Endothelial cell of umbilical vein (primary cell): ENCODE measurements around the gene L3MBTL4. TPM values are rescaled to one million over a fixed set of nuclear protein-coding genes. Genes with fewer than 3 reads are reported as not detected.

Source experiments
- BruUV-seq: library from RNA; stranded (reverse); fragments of 400-500 nt; replicated peaks from 2 replicates; lab custom pipeline; 2021; lab: Mats Ljungman, UMichigan
- CTCF ChIA-PET: fragments of 300-600, 350-600 bp; sonication (Branson Sonifier 250); formaldehyde crosslinking; loops from one replicate; lab custom pipeline; 2021; ENCODE audit warnings: antibody characterized with exemption, inconsistent platforms; lab: Charles Lee
- POLR2A ChIA-PET: fragments of 300-600, 350-600 bp; sonication (Branson Sonifier 250); formaldehyde crosslinking; loops from one replicate; lab custom pipeline; 2021; ENCODE audit warnings: antibody characterized with exemption, inconsistent platforms; lab: Charles Lee
- DNase-seq: peaks from one replicate; pipeline ENCODE4 v3.0.0-alpha.2; 2011; ENCODE audit warnings: low read depth, low spot score
- FAIRE-seq: peaks from 2 replicates; lab custom pipeline; 2011; peaks lifted over from hg19 to GRCh38; lab: Jason Lieb, UNC
- H2AFZ ChIP-seq: 2 replicates; pipeline ENCODE4 v1.6.0; 2012; ENCODE audit warnings: low read depth, low read length, control low read depth, inconsistent platforms
- H3K27ac ChIP-seq: 2 replicates; pipeline ENCODE4 v1.5.1; 2011; ENCODE audit warnings: low read depth, mild to moderate bottlenecking, control low read depth, low read length, moderate library complexity; ENCODE audit not compliant: insufficient read depth
- H3K27me3 ChIP-seq, 2 experiments: 2 replicates each; pipeline versions ENCODE4 v1.6.0 to v1.6.1; 2011; ENCODE audit warnings: low read length in 2 of 2, mixed read lengths in 1 of 2; ENCODE audit not compliant: control insufficient read depth in 2 of 2, insufficient read depth in 2 of 2
- H3K36me3 ChIP-seq, 2 experiments: 2 replicates in 1 of 2; 3 replicates in 1 of 2; pipeline ENCODE4 v1.5.1; 2011; ENCODE audit warnings: low read length in 2 of 2, mild to moderate bottlenecking in 1 of 2, moderate library complexity in 1 of 2; ENCODE audit not compliant: control insufficient read depth in 2 of 2, insufficient read depth in 2 of 2; ENCODE audit errors: extremely low read depth in 1 of 2
- H3K4me1 ChIP-seq: 3 replicates; pipeline ENCODE4 v1.5.1; 2011; ENCODE audit warnings: mild to moderate bottlenecking, low read length; ENCODE audit not compliant: control insufficient read depth, insufficient read depth; ENCODE audit errors: extremely low read depth
- H3K4me2 ChIP-seq: 2 replicates; pipeline ENCODE4 v1.6.1; 2011; ENCODE audit warnings: low read length, control low read depth, mixed read lengths; ENCODE audit not compliant: insufficient read depth
- H3K4me3 ChIP-seq, 3 experiments: fragments of 200-600 bp in 1 of 3; sonication (generic), shearing (Covaris generic) in 1 of 3; replicated peaks in 1 of 3; 2 replicates each; pipeline ENCODE4 v1.5.1; 2011 to 2016; ENCODE audit warnings: control low read depth in 3 of 3, low read length in 3 of 3, mild to moderate bottlenecking in 2 of 3, inconsistent platforms in 1 of 3, low read depth in 1 of 3, moderate library complexity in 1 of 3; ENCODE audit not compliant: insufficient read depth in 1 of 3
- H3K79me2 ChIP-seq: 2 replicates; pipeline ENCODE4 v1.6.0; 2012; ENCODE audit warnings: low read length, inconsistent platforms; ENCODE audit not compliant: control insufficient read depth, insufficient read depth
- H3K9ac ChIP-seq: replicated peaks from 2 replicates; pipeline ENCODE3; 2011; ENCODE audit warnings: low read length, control low read depth; ENCODE audit not compliant: insufficient read depth; ENCODE audit errors: extremely low read depth
- H3K9me1 ChIP-seq: replicated peaks from 3 replicates; pipeline ENCODE4 v1.6.0; 2011; ENCODE audit warnings: mild to moderate bottlenecking, low read length; ENCODE audit not compliant: control insufficient read depth, insufficient read depth; ENCODE audit errors: extremely low read depth
- H3K9me3 ChIP-seq: replicated peaks from 2 replicates; pipeline ENCODE4 v1.5.1; 2012; ENCODE audit warnings: low read length, inconsistent platforms; ENCODE audit not compliant: control insufficient read depth, insufficient read depth
- H4K20me1 ChIP-seq: replicated peaks from 2 replicates; pipeline ENCODE3; 2011; ENCODE audit warnings: mild to moderate bottlenecking, low read length; ENCODE audit not compliant: control insufficient read depth, insufficient read depth; ENCODE audit errors: extremely low read depth
- EZH2 ChIP-seq: IDR thresholded peaks from 2 replicates; pipeline ENCODE4 v1.6.1; 2012; ENCODE audit warnings: borderline replicate concordance, low read depth, mild to moderate bottlenecking, moderate library complexity, low read length, inconsistent platforms; ENCODE audit not compliant: severe bottlenecking
- FOS ChIP-seq: IDR thresholded peaks from 2 replicates; pipeline ENCODE4 v1.6.1; 2011; ENCODE audit warnings: mild to moderate bottlenecking, low read length, moderate library complexity, borderline replicate concordance; ENCODE audit not compliant: insufficient read depth
- GATA2 ChIP-seq: IDR thresholded peaks from 2 replicates; pipeline ENCODE4 v1.7.0; 2011; ENCODE audit warnings: low read depth, mild to moderate bottlenecking, moderate library complexity, mixed read lengths, low read length; ENCODE audit not compliant: insufficient read length, insufficient read depth
- JUN ChIP-seq: IDR thresholded peaks from 2 replicates; pipeline ENCODE4 v1.6.1; 2011; ENCODE audit warnings: borderline replicate concordance, low read depth; ENCODE audit not compliant: insufficient read length, insufficient read depth
- MYC ChIP-seq: IDR thresholded peaks from one replicate; pipeline ENCODE4 v1.6.1; 2011; ENCODE audit warnings: mild to moderate bottlenecking, low read depth, low read length
- POLR2A ChIP-seq: IDR thresholded peaks from 2 replicates; pipeline ENCODE4 v1.6.1; 2012; ENCODE audit warnings: low read depth, mild to moderate bottlenecking, control low read depth, low read length
- POLR2AphosphoS5 ChIP-seq: IDR thresholded peaks from 2 replicates; pipeline ENCODE4 v1.6.1; 2012; ENCODE audit warnings: low read depth, mild to moderate bottlenecking, control low read depth, low read length, moderate library complexity; ENCODE audit not compliant: insufficient read depth
- dilution Hi-C: fragments of 300-500 bp; cut with MboI; formaldehyde crosslinking; loops from one replicate; pipeline ENCODE4 v1.15.0; 2019; ENCODE audit warnings: low sequenced_read_pairs; ENCODE audit not compliant: extremely low pct_ligation_motif_present
- intact Hi-C: fragments of 100-400 bp; cut with micrococcal nuclease; formaldehyde crosslinking; loops from one replicate; pipeline ENCODE4 v1.10.0; 2022
- polyA plus RNA-seq, 4 experiments: library from polyadenylated mRNA; depleted of rRNA in 3 of 4; stranded (reverse) in 3 of 4; unstranded in 1 of 4; fragments of >200 nt; gene quantifications; 2 replicates each; pipeline versions ENCODE4 v1.2.1 to v1.2.3, GENCODE V29; 2011 to 2012; ENCODE audit warnings: missing spikeins in 1 of 4
- total RNA-seq: library from RNA; stranded (reverse); gene quantifications from 2 replicates; pipeline ENCODE4 v1.2.3, GENCODE V29; 2021
- TF ChIP-seq, protein P1 (sequence below): IDR thresholded peaks from 2 replicates; pipeline ENCODE4 v1.6.1; 2011; ENCODE audit not compliant: insufficient read depth, insufficient read length
- TF ChIP-seq, protein P2 (sequence below), 2 donors: IDR thresholded peaks; 1 replicate in 1 of 2; 2 replicates in 1 of 2; pipeline ENCODE4 v1.5.1; 2011; ENCODE audit warnings: low read length in 2 of 2, mild to moderate bottlenecking in 2 of 2, moderate library complexity in 2 of 2, control low read depth in 1 of 2, inconsistent platforms in 1 of 2, low read depth in 1 of 2; ENCODE audit not compliant: insufficient read depth in 1 of 2; ENCODE audit errors: extremely low read depth in 1 of 2

Gene L3MBTL4
- total and polyA plus RNA-seq, 2 donors (not counting 3 experiments of a cell fraction or from before 2014, with no cell fraction given): 0.80 TPM; not detected in 1

DNA sequence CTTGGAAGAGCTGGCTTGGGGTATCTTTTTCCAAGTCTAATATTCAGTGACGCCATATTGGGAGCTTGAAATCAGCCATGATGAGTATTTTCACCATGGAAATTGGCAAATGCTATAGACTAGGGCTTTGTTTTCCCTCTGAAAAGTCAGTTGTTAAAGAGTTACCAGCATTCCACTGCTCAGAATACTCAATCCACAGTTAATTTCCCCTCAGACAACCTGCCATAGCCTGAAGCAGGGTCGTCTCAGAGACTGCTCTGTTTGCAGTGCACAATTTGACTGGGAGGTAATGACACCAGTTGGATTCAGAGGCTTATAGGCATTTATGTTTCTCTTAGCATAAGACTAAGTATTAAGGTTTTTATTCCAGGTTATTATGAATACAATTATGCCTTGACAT lies 483.9 kb downstream of the L3MBTL4 start:
- Histone ChIP-seq H3K4me3 (no peak overlapping the region), H3K79me2 (no peaks in the 10 kb centered on the region), H3K4me2 (no peak overlapping the region), H2AFZ (no peak overlapping the region), H3K27ac (no peak overlapping the region), H3K36me3 (no peaks in the 10 kb centered on the region), H4K20me1 (no peaks in the 10 kb centered on the region), H3K9me1 (no peaks in the 10 kb centered on the region), H3K27me3 (no peaks in the 10 kb centered on the region), H3K9me3 (no peaks in the 10 kb centered on the region), H3K9ac (no peak overlapping the region), H3K4me1 (no peaks in the 10 kb centered on the region)
- dilution Hi-C loops (no loop called here), intact Hi-C loops (no loop called here)
- DNase-seq: no peak
- BruUV-seq: no TSS peak
- ChIA-PET CTCF (no interaction called here), POLR2A (no interaction called here)
- TF ChIP-seq MYC: no peak
- TF ChIP-seq, protein P1, sequence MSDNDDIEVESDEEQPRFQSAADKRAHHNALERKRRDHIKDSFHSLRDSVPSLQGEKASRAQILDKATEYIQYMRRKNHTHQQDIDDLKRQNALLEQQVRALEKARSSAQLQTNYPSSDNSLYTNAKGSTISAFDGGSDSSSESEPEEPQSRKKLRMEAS: no peak
- TF ChIP-seq GATA2: no peak
- TF ChIP-seq FOS: no peak
- FAIRE-seq: no peak

DNA sequence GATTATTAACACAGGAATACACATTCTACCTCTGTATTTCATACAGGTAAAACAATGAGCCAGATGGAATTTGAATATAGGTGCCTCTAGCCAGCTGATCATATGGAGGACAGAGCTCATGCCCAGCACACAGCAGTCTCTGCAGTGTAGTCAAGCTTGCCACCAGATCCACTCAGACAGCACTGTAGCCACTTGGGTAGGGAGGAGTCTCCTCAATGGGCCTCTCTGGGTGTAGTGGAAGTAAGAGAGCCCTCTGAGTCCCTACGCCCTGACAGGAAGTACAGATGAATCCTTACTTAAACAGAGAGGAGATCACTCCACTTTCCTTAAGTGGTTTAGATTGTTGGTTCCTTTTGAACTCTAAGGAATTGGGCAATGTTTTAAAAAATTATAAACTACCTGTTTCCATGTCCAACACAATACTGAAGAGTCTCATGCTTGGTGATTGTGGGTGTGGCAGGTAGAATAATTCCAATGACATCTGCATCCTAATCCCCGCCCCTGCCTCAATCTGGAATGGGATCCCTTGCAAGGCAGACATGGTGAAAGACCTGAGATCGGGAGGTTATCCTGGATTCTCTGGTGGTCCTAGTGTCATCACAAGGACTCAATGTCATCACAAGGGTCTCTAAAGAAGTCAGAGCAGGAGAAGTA lies 496.4 kb downstream of the L3MBTL4 start:
- intact Hi-C loops (no loop called here), dilution Hi-C loops (no loop called here)
- FAIRE-seq: no peak
- H3K27ac ChIP-seq: no peak overlapping the region
- BruUV-seq: no TSS peak
- no peak overlapping the region for H3K4me2 ChIP-seq
- H3K27me3 ChIP-seq: no peaks in the 10 kb centered on the region
- H3K36me3 ChIP-seq: no peaks in the 10 kb centered on the region
- H3K9me1 ChIP-seq: no peaks in the 10 kb centered on the region
- H2AFZ ChIP-seq: no peak overlapping the region
- ChIA-PET POLR2A (no interaction called here), CTCF (no interaction called here)
- H4K20me1 ChIP-seq: no peaks in the 10 kb centered on the region
- no peak overlapping the region for H3K9ac ChIP-seq
- H3K4me3 ChIP-seq: no peak overlapping the region
- H3K9me3 ChIP-seq: no peaks in the 10 kb centered on the region
- DNase-seq: no peak
- no peaks in the 10 kb centered on the region for H3K79me2 ChIP-seq
- no peak for TF ChIP-seq JUN
- TF ChIP-seq, protein P1: no peak
- no peak for TF ChIP-seq MYC
- no peak for TF ChIP-seq POLR2A
- TF ChIP-seq, protein P2, sequence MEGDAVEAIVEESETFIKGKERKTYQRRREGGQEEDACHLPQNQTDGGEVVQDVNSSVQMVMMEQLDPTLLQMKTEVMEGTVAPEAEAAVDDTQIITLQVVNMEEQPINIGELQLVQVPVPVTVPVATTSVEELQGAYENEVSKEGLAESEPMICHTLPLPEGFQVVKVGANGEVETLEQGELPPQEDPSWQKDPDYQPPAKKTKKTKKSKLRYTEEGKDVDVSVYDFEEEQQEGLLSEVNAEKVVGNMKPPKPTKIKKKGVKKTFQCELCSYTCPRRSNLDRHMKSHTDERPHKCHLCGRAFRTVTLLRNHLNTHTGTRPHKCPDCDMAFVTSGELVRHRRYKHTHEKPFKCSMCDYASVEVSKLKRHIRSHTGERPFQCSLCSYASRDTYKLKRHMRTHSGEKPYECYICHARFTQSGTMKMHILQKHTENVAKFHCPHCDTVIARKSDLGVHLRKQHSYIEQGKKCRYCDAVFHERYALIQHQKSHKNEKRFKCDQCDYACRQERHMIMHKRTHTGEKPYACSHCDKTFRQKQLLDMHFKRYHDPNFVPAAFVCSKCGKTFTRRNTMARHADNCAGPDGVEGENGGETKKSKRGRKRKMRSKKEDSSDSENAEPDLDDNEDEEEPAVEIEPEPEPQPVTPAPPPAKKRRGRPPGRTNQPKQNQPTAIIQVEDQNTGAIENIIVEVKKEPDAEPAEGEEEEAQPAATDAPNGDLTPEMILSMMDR (IDR thresholded peaks at IDR 0.05; ENCODE audit: extremely low read depth in 1 of 2, insufficient read depth in 1 of 2, low read depth in 1 of 2, low read length in 2 of 2): no peak
- no peak for TF ChIP-seq EZH2
- no peak for TF ChIP-seq GATA2
- TF ChIP-seq FOS: no peak
- TF ChIP-seq POLR2AphosphoS5: no peak
- no peaks in the 10 kb centered on the region for H3K4me1 ChIP-seq
